IMR-90 (cell line): Measurements from ENCODE around the gene TMEM114.

Source experiments
- BHLHE40 ChIP-seq: fragments of 150-350 bp; IDR thresholded peaks from 2 replicates; pipeline ENCODE4 v1.6.1; 2016; ENCODE audit warnings: mild to moderate bottlenecking, low read depth, low read length
- CEBPB ChIP-seq: IDR thresholded peaks from 2 replicates; pipeline ENCODE4 v1.6.1; 2012; ENCODE audit warnings: low read depth, low read length, improper control_type of control experiment
- FOS ChIP-seq: fragments of 150-350 bp; IDR thresholded peaks from 2 replicates; pipeline ENCODE4 v1.6.1; 2016; ENCODE audit warnings: low read depth, low read length
- MAFK ChIP-seq: IDR thresholded peaks from 2 replicates; pipeline ENCODE4 v1.6.1; 2012; ENCODE audit warnings: low read depth, low read length, improper control_type of control experiment
- POLR2A ChIP-seq: IDR thresholded peaks from 2 replicates; pipeline ENCODE4 v1.6.1; 2012; ENCODE audit warnings: mild to moderate bottlenecking, low read depth, low read length
- RAD21 ChIP-seq: IDR thresholded peaks from 2 replicates; pipeline ENCODE4 v1.6.1; 2012; ENCODE audit warnings: low read length, improper control_type of control experiment
- RFX5 ChIP-seq: IDR thresholded peaks from 2 replicates; pipeline ENCODE4 v1.8.0; 2012; ENCODE audit warnings: low read depth, mild to moderate bottlenecking, low read length, moderate library complexity
- SMC3 ChIP-seq: fragments of 150-350 bp; IDR thresholded peaks from 2 replicates; pipeline ENCODE4 v1.6.1; 2016; ENCODE audit warnings: low read depth, mild to moderate bottlenecking, antibody characterized with exemption, low read length, moderate library complexity
- TF ChIP-seq, protein P1 (sequence below): conservative IDR thresholded peaks from 2 replicates; pipeline ENCODE4 v1.5.1; 2012; ENCODE audit warnings: mild to moderate bottlenecking, low read depth, low read length, improper control_type of control experiment
- TF ChIP-seq, protein P2 (sequence below): fragments of 150-350 bp; IDR thresholded peaks from 2 replicates; pipeline ENCODE4 v1.6.1; 2017; ENCODE audit warnings: mild to moderate bottlenecking, antibody characterized with exemption, low read length, low read depth
- TF ChIP-seq, protein P3 (sequence below): fragments of 150-350 bp; IDR thresholded peaks from 2 replicates; pipeline ENCODE4 v1.6.1; 2016; ENCODE audit warnings: low read depth, mild to moderate bottlenecking, low read length, moderate library complexity, borderline replicate concordance

DNA sequence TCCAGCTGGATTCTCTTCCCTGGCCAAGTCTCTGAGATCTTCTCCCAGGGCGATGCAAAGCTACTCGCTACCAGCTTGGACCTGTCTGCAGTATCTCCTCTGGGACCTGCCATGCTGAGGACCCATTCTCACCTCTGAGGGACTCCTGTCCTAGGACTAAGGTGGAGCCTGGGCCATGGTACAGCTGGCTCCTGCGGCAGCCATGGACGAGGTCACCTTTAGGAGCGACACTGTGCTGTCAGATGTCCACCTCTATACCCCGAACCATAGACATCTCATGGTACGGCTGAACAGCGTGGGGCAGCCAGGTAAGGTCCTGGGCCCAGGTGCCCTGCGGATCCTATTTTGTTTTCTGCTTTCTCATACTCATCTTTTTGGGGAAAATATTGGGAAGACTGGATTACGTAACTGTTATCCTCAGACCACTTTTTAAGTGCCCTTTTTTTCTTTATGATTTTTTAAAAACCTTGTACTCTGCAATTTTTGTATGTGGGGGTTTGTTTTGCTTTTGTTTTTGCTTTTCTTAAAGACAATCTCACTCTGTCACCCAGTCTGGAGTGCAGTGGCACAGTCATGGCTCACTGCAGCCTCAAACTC lies 35.3 kb upstream of the TMEM114 start:
- TF ChIP-seq, protein P1, sequence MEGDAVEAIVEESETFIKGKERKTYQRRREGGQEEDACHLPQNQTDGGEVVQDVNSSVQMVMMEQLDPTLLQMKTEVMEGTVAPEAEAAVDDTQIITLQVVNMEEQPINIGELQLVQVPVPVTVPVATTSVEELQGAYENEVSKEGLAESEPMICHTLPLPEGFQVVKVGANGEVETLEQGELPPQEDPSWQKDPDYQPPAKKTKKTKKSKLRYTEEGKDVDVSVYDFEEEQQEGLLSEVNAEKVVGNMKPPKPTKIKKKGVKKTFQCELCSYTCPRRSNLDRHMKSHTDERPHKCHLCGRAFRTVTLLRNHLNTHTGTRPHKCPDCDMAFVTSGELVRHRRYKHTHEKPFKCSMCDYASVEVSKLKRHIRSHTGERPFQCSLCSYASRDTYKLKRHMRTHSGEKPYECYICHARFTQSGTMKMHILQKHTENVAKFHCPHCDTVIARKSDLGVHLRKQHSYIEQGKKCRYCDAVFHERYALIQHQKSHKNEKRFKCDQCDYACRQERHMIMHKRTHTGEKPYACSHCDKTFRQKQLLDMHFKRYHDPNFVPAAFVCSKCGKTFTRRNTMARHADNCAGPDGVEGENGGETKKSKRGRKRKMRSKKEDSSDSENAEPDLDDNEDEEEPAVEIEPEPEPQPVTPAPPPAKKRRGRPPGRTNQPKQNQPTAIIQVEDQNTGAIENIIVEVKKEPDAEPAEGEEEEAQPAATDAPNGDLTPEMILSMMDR: no peak
- TF ChIP-seq POLR2A (no peak), FOS (no peak), CEBPB (peak; percentile 20; the same call in 1 of the 2 replicates), RFX5 (no peak), SMC3 (no peak), RAD21 (no peak), BHLHE40 (no peak), MAFK (no peak)
- TF ChIP-seq, protein P2, sequence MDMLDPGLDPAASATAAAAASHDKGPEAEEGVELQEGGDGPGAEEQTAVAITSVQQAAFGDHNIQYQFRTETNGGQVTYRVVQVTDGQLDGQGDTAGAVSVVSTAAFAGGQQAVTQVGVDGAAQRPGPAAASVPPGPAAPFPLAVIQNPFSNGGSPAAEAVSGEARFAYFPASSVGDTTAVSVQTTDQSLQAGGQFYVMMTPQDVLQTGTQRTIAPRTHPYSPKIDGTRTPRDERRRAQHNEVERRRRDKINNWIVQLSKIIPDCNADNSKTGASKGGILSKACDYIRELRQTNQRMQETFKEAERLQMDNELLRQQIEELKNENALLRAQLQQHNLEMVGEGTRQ: no peak
- TF ChIP-seq, protein P3, sequence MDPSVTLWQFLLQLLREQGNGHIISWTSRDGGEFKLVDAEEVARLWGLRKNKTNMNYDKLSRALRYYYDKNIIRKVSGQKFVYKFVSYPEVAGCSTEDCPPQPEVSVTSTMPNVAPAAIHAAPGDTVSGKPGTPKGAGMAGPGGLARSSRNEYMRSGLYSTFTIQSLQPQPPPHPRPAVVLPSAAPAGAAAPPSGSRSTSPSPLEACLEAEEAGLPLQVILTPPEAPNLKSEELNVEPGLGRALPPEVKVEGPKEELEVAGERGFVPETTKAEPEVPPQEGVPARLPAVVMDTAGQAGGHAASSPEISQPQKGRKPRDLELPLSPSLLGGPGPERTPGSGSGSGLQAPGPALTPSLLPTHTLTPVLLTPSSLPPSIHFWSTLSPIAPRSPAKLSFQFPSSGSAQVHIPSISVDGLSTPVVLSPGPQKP: no peak
